GM12878 (cell line): ENCODE data around the gene CFHR1. TPM values are rescaled to one million over a fixed set of nuclear protein-coding genes. Genes with fewer than 3 reads are reported as not detected.

Experiments used
- ATAC-seq: fragments of 200-7000 bp; cut with Tn5 transposase; 3 replicates; pipeline ENCODE4 v1.9.1; 2020; ENCODE audit warnings: mild to moderate bottlenecking, moderate library complexity
- BruUV-seq: library from RNA; stranded (reverse); fragments of 400-500 nt; replicated peaks from 2 replicates; lab custom pipeline; 2021; lab: Mats Ljungman, UMichigan
- CTCF ChIA-PET: fragments of 300-600 bp; sonication (Branson Sonifier 250); formaldehyde crosslinking; extraction: SDS; loops from one replicate; lab custom pipeline; 2021; ENCODE audit warnings: inconsistent platforms; lab: Yijun Ruan, JAX
- POLR2A ChIA-PET: fragments of 350-600 bp; formaldehyde crosslinking; extraction: SDS; loops from one replicate; lab custom pipeline; 2021; ENCODE audit warnings: inconsistent platforms; lab: Charles Lee
- RAD21 ChIA-PET: fragments of 300-600 bp; sonication (Branson Sonifier 250); formaldehyde crosslinking; loops from one replicate; lab custom pipeline; 2023; ENCODE audit warnings: antibody characterized with exemption; ENCODE audit not compliant: unreplicated experiment; lab: Charles Lee
- SMC1A ChIA-PET: fragments of 300-600 bp; sonication (Branson Sonifier 250); formaldehyde crosslinking; loops from one replicate; lab custom pipeline; 2023; ENCODE audit not compliant: unreplicated experiment, uncharacterized antibody; lab: Charles Lee
- DNase-seq: peaks from one replicate; pipeline ENCODE4 v3.0.0-alpha.2; 2011; ENCODE audit warnings: low read depth, low spot score
- FAIRE-seq: peaks from 3 replicates; lab custom pipeline; 2011; peaks lifted over from hg19 to GRCh38; lab: Jason Lieb, UNC
- H2AFZ ChIP-seq: 2 replicates; pipeline ENCODE4 v1.6.0; 2011; ENCODE audit warnings: low read depth, low read length, control low read depth; ENCODE audit not compliant: control insufficient read depth
- H3K27ac ChIP-seq: 2 replicates; pipeline ENCODE4 v1.5.1; 2011; ENCODE audit warnings: control low read depth; ENCODE audit not compliant: control insufficient read depth, insufficient read depth
- H3K27me3 ChIP-seq, 2 experiments: replicated peaks in 1 of 2; 2 replicates each; pipeline versions ENCODE4 v1.6.0 to v1.6.1; 2011; ENCODE audit warnings: low read length in 1 of 2; ENCODE audit not compliant: control insufficient read depth in 2 of 2, insufficient read depth in 2 of 2
- H3K36me3 ChIP-seq, 2 experiments: 2 replicates each; pipeline ENCODE4 v1.5.1; 2011; ENCODE audit warnings: low read length in 1 of 2; ENCODE audit not compliant: control insufficient read depth in 2 of 2, insufficient read depth in 2 of 2
- H3K4me1 ChIP-seq: 2 replicates; pipeline ENCODE4 v1.6.1; 2011; ENCODE audit warnings: mild to moderate bottlenecking, low read length, moderate library complexity, mixed read lengths; ENCODE audit not compliant: control insufficient read depth, insufficient read depth
- H3K4me2 ChIP-seq: 2 replicates; pipeline ENCODE4 v1.6.0; 2011; ENCODE audit warnings: control low read depth; ENCODE audit not compliant: control insufficient read depth, insufficient read depth
- H3K4me3 ChIP-seq: fragments of 200-600 bp; sonication (generic); 2 replicates; pipeline ENCODE4 v1.5.1; 2016
- H3K79me2 ChIP-seq: 2 replicates; pipeline ENCODE4 v1.6.0; 2011; ENCODE audit warnings: low read length; ENCODE audit not compliant: control insufficient read depth, insufficient read depth
- H3K9ac ChIP-seq: 2 replicates; pipeline ENCODE4 v1.8.0; 2011; ENCODE audit warnings: low read length, control low read depth, mixed read lengths; ENCODE audit not compliant: control insufficient read depth, insufficient read depth
- H3K9me3 ChIP-seq: replicated peaks from 3 replicates; pipeline ENCODE4 v1.5.1; 2011; ENCODE audit warnings: mild to moderate bottlenecking, low read length; ENCODE audit not compliant: control insufficient read depth, insufficient read depth
- H4K20me1 ChIP-seq: 2 replicates; pipeline ENCODE4 v1.6.0; 2011; ENCODE audit not compliant: control insufficient read depth, insufficient read depth
- BACH1 ChIP-seq: fragments of 450-650 bp; IDR thresholded peaks from 2 replicates; pipeline ENCODE4 v1.6.1; 2017; ENCODE audit warnings: mild to moderate bottlenecking, borderline replicate concordance
- FOXM1 ChIP-seq: IDR thresholded peaks from 2 replicates; pipeline ENCODE4 v1.6.1; 2012; ENCODE audit warnings: low read depth, mild to moderate bottlenecking, inconsistent platforms, low read length, moderate library complexity
- IKZF1 ChIP-seq: fragments of 450-650 bp; conservative IDR thresholded peaks from 2 replicates; pipeline ENCODE4 v1.6.1; 2017; ENCODE audit warnings: antibody characterized with exemption, mild to moderate bottlenecking
- NRF1 ChIP-seq: conservative IDR thresholded peaks from 2 replicates; pipeline ENCODE4 v1.6.1; 2011; ENCODE audit warnings: mild to moderate bottlenecking, low read depth, low read length, improper control_type of control experiment
- RB1 ChIP-seq: fragments of 450-650 bp; formaldehyde crosslinking; IDR thresholded peaks from 2 replicates; pipeline ENCODE4 v1.6.1; 2017; ENCODE audit warnings: mild to moderate bottlenecking, borderline replicate concordance
- ZBED1 ChIP-seq: IDR thresholded peaks from 2 replicates; pipeline ENCODE4 v1.6.1; 2016; ENCODE audit warnings: borderline replicate concordance
- ZNF217 ChIP-seq: fragments of 450-650 bp; IDR thresholded peaks from 2 replicates; pipeline ENCODE4 v1.6.1; 2017; ENCODE audit warnings: antibody characterized with exemption, mild to moderate bottlenecking
- ZNF384 ChIP-seq: IDR thresholded peaks from 2 replicates; pipeline ENCODE4 v1.6.1; 2012; ENCODE audit warnings: low read depth, mild to moderate bottlenecking, low read length, improper control_type of control experiment, borderline replicate concordance
- ZNF622 ChIP-seq: fragments of 450-650 bp; IDR thresholded peaks from 2 replicates; pipeline ENCODE4 v1.6.1; 2017; ENCODE audit warnings: mild to moderate bottlenecking, inconsistent platforms
- WGBS: methylation state at CpG from one replicate; pipeline ENCODE4 v1.1.6; 2016; ENCODE audit warnings: low lambda C conversion rate; ENCODE audit not compliant: insufficient replicate concordance, insufficient coverage; ENCODE audit errors: missing lambda C conversion rate; 5-methylcytosine and 5-hydroxymethylcytosine counted together
- in situ Hi-C: fragments of 300-500 bp; cut with MboI; formaldehyde crosslinking; loops from 9 replicates; pipeline ENCODE4 v1.14.3; 2018; ENCODE audit warnings: mixed read lengths
- intact Hi-C: fragments of 100-400 bp; cut with micrococcal nuclease; formaldehyde crosslinking; loops from one replicate; pipeline ENCODE4 v1.14.2; 2022; ENCODE audit not compliant: unreplicated experiment
- polyA plus RNA-seq, 11 experiments: library from polyadenylated mRNA; depleted of rRNA in 4 of 11; unstranded in 6 of 11; stranded (reverse) in 5 of 11; fragments of >200 nt; fragmentation: Nextera tagmentation in 4 of 11; fragmentation: Illumina TruSeq in 1 of 11; extraction: Ambion mirVana in 4 of 11; extraction: Trizol in 1 of 11; gene quantifications; 1 replicate in 1 of 11; 2 replicates in 10 of 11; pipeline versions ENCODE4 v1.2.1 to v1.2.3, GENCODE V29; 2011 to 2016; ENCODE audit warnings: inconsistent platforms in 2 of 11, missing spikeins in 2 of 11, low read depth in 1 of 11
- total RNA-seq, 4 experiments: library from RNA; depleted of rRNA in 3 of 4; stranded (reverse); fragments of >200 nt in 3 of 4; fragmentation: Illumina TruSeq in 1 of 4; extraction: Trizol in 1 of 4; gene quantifications; 2 replicates each; pipeline versions ENCODE4 v1.2.1 to v1.2.3, GENCODE V29; 2013 to 2021
- TF ChIP-seq, protein P1 (sequence below): fragments of 450-650 bp; IDR thresholded peaks from 2 replicates; pipeline ENCODE4 v1.6.1; 2017; ENCODE audit warnings: mild to moderate bottlenecking, low read depth, inconsistent platforms; ENCODE audit not compliant: poor library complexity, severe bottlenecking
- TF ChIP-seq, protein P2 (sequence below): fragments of 450-650 bp; formaldehyde crosslinking; IDR thresholded peaks from 2 replicates; pipeline ENCODE4 v1.4.0; 2022; ENCODE audit warnings: mild to moderate bottlenecking, moderate library complexity

CFHR1 gene
- total and polyA plus RNA-seq, 10 of the 15 experiments (the other 5 are each of a cell fraction or from before 2014, with no cell fraction given) = 0.04 TPM; not detected in 9

DNA sequence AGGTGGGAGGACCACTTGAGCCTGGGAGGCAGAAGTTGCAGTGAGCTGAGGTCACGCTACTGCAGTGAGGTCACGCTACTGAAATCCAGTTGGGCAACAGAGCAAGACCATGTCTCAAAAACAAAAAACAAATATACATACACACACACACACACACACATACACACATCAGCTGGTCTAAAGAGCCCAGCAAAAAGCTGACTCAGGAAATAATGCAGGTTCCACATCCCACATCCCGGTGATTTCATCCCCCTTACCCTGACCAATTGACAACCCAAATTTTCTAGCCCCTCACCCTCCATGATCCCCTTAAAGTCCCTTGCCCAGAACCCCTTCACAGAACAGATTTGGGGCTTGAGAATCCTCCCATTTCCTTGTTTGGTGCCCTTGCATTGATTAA lies 56.4 kb downstream of the CFHR1 start:
- no peak overlapping the region for H3K4me2 ChIP-seq
- no peak for DNase-seq
- RAD21 ChIA-PET = no interaction called here

DNA sequence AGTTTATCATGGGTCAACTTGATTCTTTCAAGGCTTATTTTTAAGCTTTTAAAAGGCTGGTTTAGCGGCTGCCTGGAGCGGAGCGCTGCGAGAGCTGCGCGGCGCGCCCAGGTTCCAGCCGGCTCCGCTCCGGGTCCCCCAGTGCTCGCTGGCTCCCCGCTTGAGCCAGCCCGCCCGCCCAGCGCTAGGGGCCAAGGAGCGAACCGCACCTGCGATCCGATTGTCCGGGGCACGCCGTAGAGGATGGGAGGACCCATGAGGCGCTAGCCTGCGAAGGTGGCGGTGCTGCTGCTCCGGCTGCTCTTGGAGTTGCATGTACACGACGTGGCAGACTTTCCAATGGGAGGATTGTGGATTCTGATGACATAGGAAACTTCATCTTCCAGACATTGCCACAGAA lies 58.4 kb downstream of the CFHR1 start:
- Histone ChIP-seq H3K9ac (no peak overlapping the region), H3K79me2 (no peaks in the 10 kb centered on the region), H3K4me1 (no peaks in the 10 kb centered on the region), H3K27ac (no peak overlapping the region), H4K20me1 (no peaks in the 10 kb centered on the region), H2AFZ (no peak overlapping the region), H3K9me3 (no peaks in the 10 kb centered on the region), H3K4me2 (no peak overlapping the region), H3K36me3 (no peaks in the 10 kb centered on the region), H3K4me3 (no peak overlapping the region), H3K27me3 (no peaks in the 10 kb centered on the region)
- intact Hi-C loops (no loop called here), in situ Hi-C loops (no loop called here)
- FAIRE-seq (no peak), ATAC-seq (no peak), DNase-seq (no peak)
- BruUV-seq = no TSS peak
- SMC1A ChIA-PET = no interaction called here
- RAD21 ChIA-PET = no interaction called here
- WGBS = 53% methylated on average over 29 of the region's 29 CpGs
- CTCF ChIA-PET = no interaction called here
- POLR2A ChIA-PET = no interaction called here
- TF ChIP-seq ZNF384 (no peak), BACH1 (no peak), RB1 (no peak), ZNF217 (no peak), IKZF1 (no peak), ZBED1 (no peak), NRF1 (no peak)
- TF ChIP-seq, protein P1, sequence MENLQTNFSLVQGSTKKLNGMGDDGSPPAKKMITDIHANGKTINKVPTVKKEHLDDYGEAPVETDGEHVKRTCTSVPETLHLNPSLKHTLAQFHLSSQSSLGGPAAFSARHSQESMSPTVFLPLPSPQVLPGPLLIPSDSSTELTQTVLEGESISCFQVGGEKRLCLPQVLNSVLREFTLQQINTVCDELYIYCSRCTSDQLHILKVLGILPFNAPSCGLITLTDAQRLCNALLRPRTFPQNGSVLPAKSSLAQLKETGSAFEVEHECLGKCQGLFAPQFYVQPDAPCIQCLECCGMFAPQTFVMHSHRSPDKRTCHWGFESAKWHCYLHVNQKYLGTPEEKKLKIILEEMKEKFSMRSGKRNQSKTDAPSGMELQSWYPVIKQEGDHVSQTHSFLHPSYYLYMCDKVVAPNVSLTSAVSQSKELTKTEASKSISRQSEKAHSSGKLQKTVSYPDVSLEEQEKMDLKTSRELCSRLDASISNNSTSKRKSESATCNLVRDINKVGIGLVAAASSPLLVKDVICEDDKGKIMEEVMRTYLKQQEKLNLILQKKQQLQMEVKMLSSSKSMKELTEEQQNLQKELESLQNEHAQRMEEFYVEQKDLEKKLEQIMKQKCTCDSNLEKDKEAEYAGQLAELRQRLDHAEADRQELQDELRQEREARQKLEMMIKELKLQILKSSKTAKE = no peak

More for the DNA sequence above, 56.4 kb downstream of the CFHR1 start:
- no peak overlapping the region for H3K9ac ChIP-seq
- FAIRE-seq = no peak
- in situ Hi-C loops = no loop called here
- no peaks in the 10 kb centered on the region for H3K27me3 ChIP-seq
- no TSS peak for BruUV-seq
- ATAC-seq = no peak
- 34% methylated on average over 3 of the region's 3 CpGs for WGBS
- H3K79me2 ChIP-seq = no peaks in the 10 kb centered on the region
- CTCF ChIA-PET = interaction anchor here (0.6 kb wide), 1 partner anchor 397 kb away, joined by 3 read pairs; no protein-coding TSS in a partner anchor
- H3K27ac ChIP-seq = no peak overlapping the region
- no peak overlapping the region for H3K4me3 ChIP-seq
- no peaks in the 10 kb centered on the region for H4K20me1 ChIP-seq
- H3K9me3 ChIP-seq = no peaks in the 10 kb centered on the region
- SMC1A ChIA-PET = no interaction called here
- TF ChIP-seq ZNF622 = no peak
- TF ChIP-seq, protein P2, sequence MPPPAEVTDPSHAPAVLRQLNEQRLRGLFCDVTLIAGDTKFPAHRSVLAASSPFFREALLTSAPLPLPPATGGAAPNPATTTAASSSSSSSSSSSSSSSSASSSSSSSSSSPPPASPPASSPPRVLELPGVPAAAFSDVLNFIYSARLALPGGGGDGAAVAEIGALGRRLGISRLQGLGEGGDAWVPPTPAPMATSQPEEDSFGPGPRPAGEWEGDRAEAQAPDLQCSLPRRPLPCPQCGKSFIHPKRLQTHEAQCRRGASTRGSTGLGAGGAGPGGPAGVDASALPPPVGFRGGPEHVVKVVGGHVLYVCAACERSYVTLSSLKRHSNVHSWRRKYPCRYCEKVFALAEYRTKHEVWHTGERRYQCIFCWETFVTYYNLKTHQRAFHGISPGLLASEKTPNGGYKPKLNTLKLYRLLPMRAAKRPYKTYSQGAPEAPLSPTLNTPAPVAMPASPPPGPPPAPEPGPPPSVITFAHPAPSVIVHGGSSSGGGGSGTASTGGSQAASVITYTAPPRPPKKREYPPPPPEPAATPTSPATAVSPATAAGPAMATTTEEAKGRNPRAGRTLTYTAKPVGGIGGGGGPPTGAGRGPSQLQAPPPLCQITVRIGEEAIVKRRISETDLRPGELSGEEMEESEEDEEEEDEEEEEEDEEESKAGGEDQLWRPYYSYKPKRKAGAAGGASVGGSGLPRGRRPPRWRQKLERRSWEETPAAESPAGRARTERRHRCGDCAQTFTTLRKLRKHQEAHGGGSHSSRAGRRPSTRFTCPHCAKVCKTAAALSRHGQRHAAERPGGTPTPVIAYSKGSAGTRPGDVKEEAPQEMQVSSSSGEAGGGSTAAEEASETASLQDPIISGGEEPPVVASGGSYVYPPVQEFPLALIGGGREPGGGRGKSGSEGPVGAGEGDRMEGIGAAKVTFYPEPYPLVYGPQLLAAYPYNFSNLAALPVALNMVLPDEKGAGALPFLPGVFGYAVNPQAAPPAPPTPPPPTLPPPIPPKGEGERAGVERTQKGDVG (CRISPR knock-in tag) = no peak
- no peak for TF ChIP-seq FOXM1
- no peaks in the 10 kb centered on the region for H3K36me3 ChIP-seq
- H3K4me1 ChIP-seq = no peaks in the 10 kb centered on the region
- POLR2A ChIA-PET = no interaction called here
- no peak overlapping the region for H2AFZ ChIP-seq
- intact Hi-C loops = no loop called here
